NCI-H82 (cell line): ENCODE results near the gene RAD51AP1.
A peak's percentile ranks its signal among the peaks of the same experiment; 100 is the strongest.
"Not testable (repeated sequence)": the region's sequence is repeated elsewhere in the genome, so short reads cannot be mapped to it uniquely, and the experiment has no call there.

Experiments used
- DNase-seq: peaks from one replicate; lab custom pipeline; 2025; lab: John Stamatoyannopoulos, UW

RAD51AP1 gene

GRCh38 chr12:4538207-4539160 is at the start of gene RAD51AP1:
TSS of gene RAD51AP1 (plus strand) at chr12:4538890. CDS start at chr12:4538940, 50 bp downstream.
- peak; percentile 98 for DNase-seq

GRCh38 chr12:4489556-4489955 is 49.1 kb upstream of the RAD51AP1 start:
- no peak for DNase-seq

GRCh38 chr12:4490973-4491372 is 47.7 kb upstream of the RAD51AP1 start:
- no peak for DNase-seq

- no peak for DNase-seq
Measured at GRCh38 chr12:4496145-4496838, 42.4 kb upstream of the RAD51AP1 start.

GRCh38 chr12:4499186-4499585 is 39.5 kb upstream of the RAD51AP1 start:
- DNase-seq: no peak

- DNase-seq: no peak
Measured at GRCh38 chr12:4505376-4505986, 33.2 kb upstream of the RAD51AP1 start.

- no peak for DNase-seq
Measured at GRCh38 chr12:4506430-4506829, 32.3 kb upstream of the RAD51AP1 start.

- no peak for DNase-seq
Measured at GRCh38 chr12:4506870-4507269, 31.8 kb upstream of the RAD51AP1 start.

GRCh38 chr12:4508503-4508902 is 30.2 kb upstream of the RAD51AP1 start:
- DNase-seq: not testable (repeated sequence)

- not testable (repeated sequence) for DNase-seq
Measured at GRCh38 chr12:4509269-4509668, 29.4 kb upstream of the RAD51AP1 start.

GRCh38 chr12:4518106-4518728 is 20.5 kb upstream of the RAD51AP1 start:
- no peak for DNase-seq

GRCh38 chr12:4523443-4523842 is 15.2 kb upstream of the RAD51AP1 start:
- not testable (repeated sequence) for DNase-seq

GRCh38 chr12:4526923-4527546 is 11.7 kb upstream of the RAD51AP1 start:
- DNase-seq: peak; percentile 18

- no peak for DNase-seq
Measured at GRCh38 chr12:4530160-4530559, 8.5 kb upstream of the RAD51AP1 start.

- DNase-seq: no peak
Measured at GRCh38 chr12:4530982-4531586, 7.6 kb upstream of the RAD51AP1 start.

GRCh38 chr12:4535092-4535491 is 3.6 kb upstream of the RAD51AP1 start:
- no peak for DNase-seq

GRCh38 chr12:4535871-4536270 is 2.8 kb upstream of the RAD51AP1 start:
- no peak for DNase-seq

GRCh38 chr12:4539167-4539870 is 629 bp downstream of the RAD51AP1 start:
- DNase-seq: peak; percentile 63

GRCh38 chr12:4540170-4540569 is 1.5 kb downstream of the RAD51AP1 start:
- no peak for DNase-seq

GRCh38 chr12:4540638-4541037 is 1.9 kb downstream of the RAD51AP1 start:
- no peak for DNase-seq

- DNase-seq: no peak
Measured at GRCh38 chr12:4545195-4545594, 6.5 kb downstream of the RAD51AP1 start.
